Spleen (tissue), 7 donors: ENCODE data around the gene POLA1.

Source experiments
- POLR2A ChIP-seq, 3 donors: fragments of 450-650 bp; IDR thresholded peaks; one replicate each; pipeline ENCODE4 v1.5.1; 2017; ENCODE audit warnings: antibody characterized with exemption in 3 of 3, mild to moderate bottlenecking in 1 of 3
- POLR2AphosphoS5 ChIP-seq, 3 donors: sonication (generic); formaldehyde crosslinking; IDR thresholded peaks; one replicate each; pipeline ENCODE4 v1.5.1; 2017; ENCODE audit warnings: antibody characterized with exemption in 3 of 3
- TF ChIP-seq, protein P1 (sequence below), 11 experiments: fragments of 200-600 bp in 7 of 11; fragments of 450-650 bp in 4 of 11; sonication (generic) in 4 of 11; IDR thresholded peaks in 8 of 11; conservative IDR thresholded peaks in 3 of 11; 1 replicate in 7 of 11; 2 replicates in 4 of 11; pipeline versions ENCODE4 v1.4.0 to v1.8.0; 2016 to 2021; ENCODE audit warnings: antibody characterized with exemption in 11 of 11, inconsistent platforms in 4 of 11, mild to moderate bottlenecking in 1 of 11
- donor health status: DM: no; HTN: no; CAD: no; lungs with moderate emphysema.
- donor health status: DM: no; HTN: no; CAD: no.
- donor health status: DM: no; HTN: no; CAD: no.

DNA sequence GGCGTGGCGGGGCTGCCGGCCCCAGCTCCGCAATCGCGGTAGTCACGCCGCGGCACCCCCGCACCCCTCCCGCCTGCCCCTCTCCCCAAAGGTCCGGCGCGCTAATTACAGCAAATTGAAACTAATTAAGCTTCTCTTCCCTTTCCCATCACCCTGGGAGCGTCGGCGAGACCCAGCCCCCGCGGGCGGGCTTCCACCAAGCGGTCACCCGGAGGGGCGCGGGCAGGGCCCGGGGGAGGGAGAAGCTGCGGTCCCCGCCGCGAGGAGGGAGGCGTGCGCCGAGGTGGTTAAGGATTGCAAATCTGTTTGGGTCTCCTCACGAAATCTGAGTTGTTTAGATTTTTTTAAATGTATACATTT lies 308.9 kb downstream of the POLA1 start:
- TF ChIP-seq, protein P1, sequence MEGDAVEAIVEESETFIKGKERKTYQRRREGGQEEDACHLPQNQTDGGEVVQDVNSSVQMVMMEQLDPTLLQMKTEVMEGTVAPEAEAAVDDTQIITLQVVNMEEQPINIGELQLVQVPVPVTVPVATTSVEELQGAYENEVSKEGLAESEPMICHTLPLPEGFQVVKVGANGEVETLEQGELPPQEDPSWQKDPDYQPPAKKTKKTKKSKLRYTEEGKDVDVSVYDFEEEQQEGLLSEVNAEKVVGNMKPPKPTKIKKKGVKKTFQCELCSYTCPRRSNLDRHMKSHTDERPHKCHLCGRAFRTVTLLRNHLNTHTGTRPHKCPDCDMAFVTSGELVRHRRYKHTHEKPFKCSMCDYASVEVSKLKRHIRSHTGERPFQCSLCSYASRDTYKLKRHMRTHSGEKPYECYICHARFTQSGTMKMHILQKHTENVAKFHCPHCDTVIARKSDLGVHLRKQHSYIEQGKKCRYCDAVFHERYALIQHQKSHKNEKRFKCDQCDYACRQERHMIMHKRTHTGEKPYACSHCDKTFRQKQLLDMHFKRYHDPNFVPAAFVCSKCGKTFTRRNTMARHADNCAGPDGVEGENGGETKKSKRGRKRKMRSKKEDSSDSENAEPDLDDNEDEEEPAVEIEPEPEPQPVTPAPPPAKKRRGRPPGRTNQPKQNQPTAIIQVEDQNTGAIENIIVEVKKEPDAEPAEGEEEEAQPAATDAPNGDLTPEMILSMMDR (IDR thresholded peaks at IDR 0.05 in 8 of 11, conservative IDR thresholded peaks at IDR 0.05 in 3 of 11): no peak
- no peak for TF ChIP-seq POLR2A (IDR thresholded peaks at IDR 0.05)
- TF ChIP-seq POLR2AphosphoS5 (IDR thresholded peaks at IDR 0.05): no peak
